ENCODE measurements around the gene FOXO6.

- TF ChIP-seq CTCF (conservative IDR thresholded peaks at IDR 0.05) (no peak), EZH2 (IDR thresholded peaks at IDR 0.05; ENCODE audit: low read depth) (no peak)
Observed at GRCh38 chr1:41360074-41360785, 1.0 kb upstream of the FOXO6 start.

Data from PC-9 (cell line).